Thyroid gland (tissue), 4 donors: Measurements from ENCODE around the gene F13A1.

ENCODE experiments used
- CTCF ChIP-seq, 6 experiments: fragments of 200-600 bp in 3 of 6; fragments of 450-650 bp in 3 of 6; sonication (generic) in 3 of 6; IDR thresholded peaks; one replicate each; pipeline ENCODE4 v1.5.1; 2016 to 2019; ENCODE audit warnings: antibody characterized with exemption in 6 of 6, mild to moderate bottlenecking in 2 of 6, inconsistent platforms in 1 of 6, moderate library complexity in 1 of 6
- POLR2A ChIP-seq, 2 donors: fragments of 450-650 bp; IDR thresholded peaks; one replicate each; pipeline ENCODE4 v1.6.1; 2017; ENCODE audit warnings: antibody characterized with exemption in 2 of 2, mild to moderate bottlenecking in 2 of 2, moderate library complexity in 1 of 2

GRCh38 chr6:6333501-6333900 is 13.0 kb upstream of the F13A1 start:
- TF ChIP-seq CTCF (IDR thresholded peaks at IDR 0.05) (no peak), POLR2A (IDR thresholded peaks at IDR 0.05) (no peak)
